Progenitor cell of endocrine pancreas (in vitro differentiated cells): ENCODE results near the gene PC. TPM values are rescaled to one million over a fixed set of nuclear protein-coding genes. Genes with fewer than 3 reads are reported as not detected.

Source experiments
- DNase-seq: peaks from one replicate; pipeline ENCODE4 v3.0.0; 2021; ENCODE audit warnings: low spot score; ENCODE audit not compliant: unreplicated experiment
- H3K27ac Mint-ChIP-seq: 2 replicates; pipeline ENCODE4 v1.8.0; 2021; ENCODE audit warnings: mild to moderate bottlenecking, moderate library complexity, mixed read lengths
- H3K27me3 Mint-ChIP-seq: 2 replicates; pipeline ENCODE4 v1.8.0; 2021; ENCODE audit warnings: mixed read lengths
- H3K36me3 Mint-ChIP-seq: 2 replicates; pipeline ENCODE4 v1.8.0; 2022; ENCODE audit warnings: mixed read lengths; ENCODE audit not compliant: insufficient read depth
- H3K4me1 Mint-ChIP-seq: 2 replicates; pipeline ENCODE4 v1.8.0; 2021; ENCODE audit warnings: low read depth, mixed read lengths
- H3K4me3 Mint-ChIP-seq: 2 replicates; pipeline ENCODE4 v1.8.0; 2021; ENCODE audit warnings: low read depth, mild to moderate bottlenecking, moderate library complexity, mixed read lengths
- H3K9me3 Mint-ChIP-seq: 2 replicates; pipeline ENCODE4 v1.8.0; 2021; ENCODE audit warnings: low read depth, mixed read lengths
- CTCF ChIP-seq: fragments of 200-600 bp; sonication (generic); IDR thresholded peaks from one replicate; pipeline ENCODE4 v1.5.0; 2021; ENCODE audit warnings: antibody characterized with exemption, mild to moderate bottlenecking; ENCODE audit not compliant: unreplicated experiment
- total RNA-seq: library from RNA; stranded (reverse); gene quantifications from 2 replicates; pipeline ENCODE4 v1.2.1, GENCODE V29; 2021

Gene PC
- total RNA-seq, 1 donor from 2014 or later = 25.0 TPM

- Mint-ChIP-seq H3K27ac (no peak overlapping the region), H3K4me3 (no peak overlapping the region), H3K36me3 (no peaks in the 10 kb centered on the region), H3K4me1 (no peaks in the 10 kb centered on the region), H3K9me3 (no peaks in the 10 kb centered on the region), H3K27me3 (peaks cover 12% of the 10 kb centered on the region)
- DNase-seq = no peak
- TF ChIP-seq CTCF = no peak
Observed at GRCh38 chr11:66985508-66986177, 27.5 kb upstream of the PC start.

DNA sequence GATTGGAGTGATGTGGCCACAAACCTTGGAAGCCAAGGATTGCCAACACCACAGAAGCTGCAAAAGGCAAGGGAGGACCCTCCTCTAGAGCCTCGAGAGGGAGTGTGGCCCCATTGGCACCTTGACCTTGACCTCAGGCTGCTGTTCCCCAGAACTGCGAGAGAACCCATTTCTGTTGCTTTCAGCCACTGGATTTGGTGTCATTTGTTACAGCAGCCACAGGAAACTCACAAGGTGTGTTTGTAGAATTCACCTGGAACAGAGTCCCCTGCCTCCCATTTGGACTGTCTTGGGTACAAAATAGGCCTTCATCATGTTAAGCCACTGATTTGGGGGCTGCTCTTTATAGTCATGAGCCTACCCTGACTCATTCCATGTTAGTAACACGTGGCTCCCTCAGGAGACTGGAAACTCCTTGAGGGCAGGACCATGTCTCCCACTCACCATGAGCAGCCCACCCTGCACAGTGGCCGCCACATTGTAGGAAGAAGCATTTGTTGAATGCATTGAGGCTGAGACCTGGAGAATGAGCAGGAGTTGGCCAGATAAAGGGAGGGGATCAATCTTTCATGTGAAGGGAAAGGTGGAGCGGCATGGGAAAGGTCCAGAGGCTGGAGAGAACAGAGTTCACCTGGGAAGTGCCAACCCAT is 25.2 kb upstream of the PC start:
- TF ChIP-seq CTCF = no peak
- H3K4me3 Mint-ChIP-seq = no peak overlapping the region
- no peak overlapping the region for H3K27ac Mint-ChIP-seq
- H3K9me3 Mint-ChIP-seq = no peaks in the 10 kb centered on the region
- no peak for DNase-seq
- H3K27me3 Mint-ChIP-seq = peaks cover 11% of the 10 kb centered on the region
- no peaks in the 10 kb centered on the region for H3K4me1 Mint-ChIP-seq
- no peaks in the 10 kb centered on the region for H3K36me3 Mint-ChIP-seq

GRCh38 chr11:66981976-66982578 is 23.9 kb upstream of the PC start:
- H3K36me3 Mint-ChIP-seq = no peaks in the 10 kb centered on the region
- no peaks in the 10 kb centered on the region for H3K9me3 Mint-ChIP-seq
- no peak overlapping the region for H3K4me3 Mint-ChIP-seq
- no peak for TF ChIP-seq CTCF
- no peak for DNase-seq
- no peaks in the 10 kb centered on the region for H3K4me1 Mint-ChIP-seq
- H3K27me3 Mint-ChIP-seq = peaks cover 7% of the 10 kb centered on the region
- no peak overlapping the region for H3K27ac Mint-ChIP-seq

DNA sequence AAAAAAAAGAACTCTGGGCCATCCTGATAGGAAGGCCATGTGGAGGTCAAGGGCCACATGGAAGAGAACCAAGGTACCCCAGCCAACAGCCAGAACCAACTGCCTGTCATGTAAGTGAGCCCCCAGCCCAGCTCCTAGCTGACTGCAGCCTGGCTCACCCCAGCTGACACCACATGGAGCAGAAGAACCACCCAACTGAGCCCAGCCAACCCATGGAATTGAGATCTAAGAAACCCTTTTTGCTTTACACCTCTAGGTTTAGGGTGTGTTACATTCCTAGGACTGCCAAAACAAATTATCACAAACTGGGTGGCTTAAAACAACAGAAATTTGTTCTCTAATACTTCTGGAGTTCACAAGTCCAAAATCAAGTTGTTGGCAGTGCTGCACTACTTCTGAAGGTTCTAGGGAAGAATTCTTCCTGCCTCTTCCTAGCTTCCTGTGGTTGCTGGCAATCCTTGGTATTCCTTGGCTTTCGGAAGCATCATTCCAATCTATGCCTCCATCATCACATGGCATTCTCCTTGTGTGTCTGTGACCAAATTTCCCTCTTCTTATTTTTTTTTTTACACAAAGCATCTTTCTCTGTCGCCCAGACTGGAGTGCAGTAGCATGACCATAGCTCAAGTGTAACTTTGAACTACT is 21.3 kb upstream of the PC start:
- Mint-ChIP-seq H3K9me3 (no peaks in the 10 kb centered on the region), H3K27me3 (peaks cover 4% of the 10 kb centered on the region), H3K4me3 (no peak overlapping the region), H3K27ac (no peak overlapping the region), H3K36me3 (no peaks in the 10 kb centered on the region), H3K4me1 (no peaks in the 10 kb centered on the region)
- no peak for TF ChIP-seq CTCF
- DNase-seq = no peak

DNA sequence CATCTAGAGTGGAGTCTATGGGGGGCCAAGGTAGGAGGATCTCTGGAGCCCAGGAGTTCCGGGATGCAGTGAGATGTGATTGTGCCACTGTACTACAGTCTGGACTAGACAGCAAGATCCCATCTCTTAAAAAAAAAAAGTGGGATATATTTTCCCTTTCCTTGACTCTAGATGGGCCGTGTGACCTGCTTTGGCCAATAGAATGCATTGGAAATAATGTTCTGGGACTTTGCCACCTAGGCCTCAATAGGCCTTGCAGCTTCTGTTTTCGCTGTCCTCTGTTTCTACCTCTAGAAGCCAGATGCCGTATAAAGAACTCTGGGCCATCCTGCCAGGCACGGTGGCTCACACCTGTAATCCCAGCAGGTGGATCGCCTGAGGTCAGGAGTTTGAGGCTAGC is 20.5 kb upstream of the PC start:
- H3K27ac Mint-ChIP-seq = no peak overlapping the region
- no peaks in the 10 kb centered on the region for H3K9me3 Mint-ChIP-seq
- H3K4me1 Mint-ChIP-seq = no peaks in the 10 kb centered on the region

More for the DNA sequence above, 20.5 kb upstream of the PC start:
- H3K27me3 Mint-ChIP-seq = peaks cover 4% of the 10 kb centered on the region
- H3K4me3 Mint-ChIP-seq = no peak overlapping the region
- DNase-seq = no peak
- H3K36me3 Mint-ChIP-seq = no peaks in the 10 kb centered on the region
- no peak for TF ChIP-seq CTCF
